NB4 (cell line): ENCODE data around the gene SFXN2.

Source experiments
- CTCF ChIP-seq: IDR thresholded peaks from one replicate; pipeline ENCODE4 v1.5.1; 2012; ENCODE audit warnings: low read depth, low read length
- MYC ChIP-seq: IDR thresholded peaks from 2 replicates; pipeline ENCODE4 v1.6.1; 2011; ENCODE audit warnings: low read depth, low read length
- POLR2A ChIP-seq: IDR thresholded peaks from 2 replicates; pipeline ENCODE4 v1.6.1; 2011; ENCODE audit warnings: mild to moderate bottlenecking; ENCODE audit not compliant: insufficient read length; ENCODE audit errors: extremely low read depth

- no peak for TF ChIP-seq CTCF
- TF ChIP-seq POLR2A, result no peak
- TF ChIP-seq MYC, result no peak
These were observed 48.4 kb upstream of the SFXN2 start for GRCh38 chr10:102665904-102666509.
